ENCODE data around the gene PALLD.
"Not testable (repeated sequence)": the region's sequence is repeated elsewhere in the genome, so short reads cannot be mapped to it uniquely, and the experiment has no call there.

PALLD gene

GRCh38 chr4:168696280-168696679 lies 199.4 kb downstream of the PALLD start:
- Histone ChIP-seq H3K4me3 (ENCODE audit: low read length) (no peak overlapping the region), H3K4me1 (ENCODE audit: insufficient read depth, low read length) (no peaks in the 10 kb centered on the region), H3K36me3 (ENCODE audit: insufficient read depth, low read length) (peaks cover 8% of the 10 kb centered on the region; the same call in 1 of the 2 replicates), H3K9me3 (ENCODE audit: insufficient read depth, low read depth, low read length) (no peaks in the 10 kb centered on the region), H3K27me3 (ENCODE audit: insufficient read depth, low read length) (no peaks in the 10 kb centered on the region), H3K27ac (ENCODE audit: low read depth, low read length) (no peak overlapping the region), H3K9ac (ENCODE audit: low read depth, low read length) (no peak overlapping the region)
- WGBS = 100% methylated on average over 1 of the region's 1 CpG

GRCh38 chr4:168696826-168697225 lies 200.0 kb downstream of the PALLD start:
- Histone ChIP-seq H3K36me3 (ENCODE audit: insufficient read depth, low read length) (peaks cover 7% of the 10 kb centered on the region; the same call in 1 of the 2 replicates), H3K27me3 (ENCODE audit: insufficient read depth, low read length) (no peaks in the 10 kb centered on the region), H3K9me3 (ENCODE audit: insufficient read depth, low read depth, low read length) (no peaks in the 10 kb centered on the region), H3K9ac (ENCODE audit: low read depth, low read length) (no peak overlapping the region), H3K27ac (ENCODE audit: low read depth, low read length) (no peak overlapping the region), H3K4me1 (ENCODE audit: insufficient read depth, low read length) (no peaks in the 10 kb centered on the region), H3K4me3 (ENCODE audit: low read length) (no peak overlapping the region)
- WGBS = 86% methylated on average over 1 of the region's 4 CpGs

DNA sequence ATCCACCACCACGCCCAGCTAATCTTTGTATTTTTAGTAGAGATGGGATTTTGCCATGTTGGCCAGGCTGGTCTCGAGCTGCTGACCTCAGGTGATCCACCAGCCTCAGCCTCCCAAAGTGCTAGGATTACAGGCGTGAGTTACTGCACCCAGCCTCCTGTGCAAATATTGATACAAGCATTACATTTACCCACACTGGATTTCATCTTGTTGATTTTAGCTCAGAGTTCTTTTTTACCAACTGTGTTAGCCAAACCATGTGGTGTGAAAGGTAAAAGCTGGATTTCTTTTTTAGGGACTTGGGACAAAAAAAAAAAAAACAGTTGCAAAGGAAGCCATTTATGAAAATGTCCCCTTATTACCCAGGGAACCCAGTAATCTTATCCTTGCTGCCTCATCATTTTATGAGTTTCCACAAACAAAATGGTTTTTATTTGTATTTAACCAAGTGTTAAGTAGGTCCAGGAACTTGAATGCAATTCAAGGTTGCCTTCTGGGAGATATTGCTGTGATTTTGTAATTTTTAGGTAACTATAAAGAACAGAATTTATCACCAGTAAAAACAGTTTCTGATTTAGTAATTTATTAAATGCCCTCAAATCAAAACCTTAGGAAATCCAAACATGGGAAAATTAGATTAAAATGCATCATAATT lies 202.5 kb downstream of the PALLD start:
- H3K4me3 ChIP-seq (ENCODE audit: low read length) = no peak overlapping the region
- H3K27ac ChIP-seq (ENCODE audit: low read depth, low read length) = no peak overlapping the region
- peaks cover 2% of the 10 kb centered on the region; the same call in 1 of the 2 replicates for H3K36me3 ChIP-seq (ENCODE audit: insufficient read depth, low read length)
- 92% methylated on average over 3 of the region's 3 CpGs for WGBS
- H3K9me3 ChIP-seq (ENCODE audit: insufficient read depth, low read depth, low read length) = no peaks in the 10 kb centered on the region
- no peak overlapping the region for H3K9ac ChIP-seq (ENCODE audit: low read depth, low read length)
- no peaks in the 10 kb centered on the region for H3K4me1 ChIP-seq (ENCODE audit: insufficient read depth, low read length)
- no peaks in the 10 kb centered on the region for H3K27me3 ChIP-seq (ENCODE audit: insufficient read depth, low read length)

- Histone ChIP-seq H3K4me1 (ENCODE audit: insufficient read depth, low read length) (no peaks in the 10 kb centered on the region), H3K27me3 (ENCODE audit: insufficient read depth, low read length) (no peaks in the 10 kb centered on the region), H3K36me3 (ENCODE audit: insufficient read depth, low read length) (peaks cover 2% of the 10 kb centered on the region; the same call in 1 of the 2 replicates), H3K4me3 (ENCODE audit: low read length) (no peak overlapping the region), H3K9me3 (ENCODE audit: insufficient read depth, low read depth, low read length) (no peaks in the 10 kb centered on the region), H3K27ac (ENCODE audit: low read depth, low read length) (no peak overlapping the region), H3K9ac (ENCODE audit: low read depth, low read length) (no peak overlapping the region)
- WGBS = 91% methylated on average over 3 of the region's 3 CpGs
Observed at GRCh38 chr4:168701061-168701460, 204.2 kb downstream of the PALLD start.

GRCh38 chr4:168702581-168703087 lies 205.8 kb downstream of the PALLD start:
- H3K36me3 ChIP-seq (ENCODE audit: insufficient read depth, low read length); H3K9me3 ChIP-seq (ENCODE audit: insufficient read depth, low read depth, low read length); H3K27me3 ChIP-seq (ENCODE audit: insufficient read depth, low read length); H3K27ac ChIP-seq (ENCODE audit: low read depth, low read length); H3K4me1 ChIP-seq (ENCODE audit: insufficient read depth, low read length); H3K9ac ChIP-seq (ENCODE audit: low read depth, low read length); H3K4me3 ChIP-seq (ENCODE audit: low read length): not testable (repeated sequence)
- 93% methylated on average over 2 of the region's 4 CpGs for WGBS

DNA sequence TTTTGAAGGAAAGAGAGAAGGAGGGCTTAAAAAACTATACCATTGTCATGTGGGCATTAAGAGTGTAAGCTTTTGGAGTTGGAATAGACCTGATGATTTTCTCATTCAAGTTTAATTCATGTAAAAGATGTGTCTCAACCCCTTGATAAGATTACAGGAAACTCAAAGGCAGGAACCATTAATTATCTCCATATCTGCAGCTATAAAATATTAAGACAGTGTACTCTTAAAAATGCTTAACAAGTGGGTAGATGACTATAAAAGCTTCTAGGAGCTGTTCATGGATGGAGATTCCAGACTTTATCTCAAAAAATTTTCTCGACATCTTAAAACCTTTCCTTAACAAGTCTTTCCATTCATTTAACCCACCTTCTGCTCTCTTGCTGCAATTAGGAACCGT lies 208.3 kb downstream of the PALLD start:
- Histone ChIP-seq H3K9me3 (ENCODE audit: insufficient read depth, low read depth, low read length) (no peaks in the 10 kb centered on the region), H3K9ac (ENCODE audit: low read depth, low read length) (no peak overlapping the region), H3K36me3 (ENCODE audit: insufficient read depth, low read length) (peaks cover 2% of the 10 kb centered on the region; the same call in 1 of the 2 replicates), H3K27ac (ENCODE audit: low read depth, low read length) (no peak overlapping the region), H3K4me1 (ENCODE audit: insufficient read depth, low read length) (no peaks in the 10 kb centered on the region), H3K27me3 (ENCODE audit: insufficient read depth, low read length) (no peaks in the 10 kb centered on the region), H3K4me3 (ENCODE audit: low read length) (no peak overlapping the region)
- WGBS = 93% methylated on average over 2 of the region's 2 CpGs

DNA sequence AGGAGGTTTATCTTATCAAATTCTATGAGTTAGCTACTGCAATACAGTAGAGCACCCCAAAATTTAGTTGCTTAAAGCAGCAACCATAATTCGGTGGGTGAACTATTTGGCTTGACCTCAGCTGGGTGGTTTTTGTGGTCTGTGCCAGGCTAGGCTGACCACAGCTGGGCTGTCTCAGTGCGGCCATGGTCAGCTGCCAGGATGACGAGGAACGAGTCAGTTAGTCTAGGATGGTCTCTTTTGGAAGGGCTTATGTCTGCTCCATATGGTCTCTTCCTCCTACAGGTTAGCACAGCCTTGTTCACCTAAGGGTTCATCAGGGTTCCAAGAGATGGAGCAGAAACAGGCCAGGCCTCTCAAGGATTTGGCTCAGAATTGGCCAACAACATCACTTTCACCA lies 210.4 kb downstream of the PALLD start:
- no peaks in the 10 kb centered on the region for H3K9me3 ChIP-seq (ENCODE audit: insufficient read depth, low read depth, low read length)
- WGBS = 91% methylated on average over 4 of the region's 4 CpGs
- no peak overlapping the region for H3K9ac ChIP-seq (ENCODE audit: low read depth, low read length)
- H3K27ac ChIP-seq (ENCODE audit: low read depth, low read length) = no peak overlapping the region
- H3K36me3 ChIP-seq (ENCODE audit: insufficient read depth, low read length) = peaks cover 8% of the 10 kb centered on the region; the same call in 1 of the 2 replicates
- no peak overlapping the region for H3K4me3 ChIP-seq (ENCODE audit: low read length)
- no peaks in the 10 kb centered on the region for H3K4me1 ChIP-seq (ENCODE audit: insufficient read depth, low read length)
- no peaks in the 10 kb centered on the region for H3K27me3 ChIP-seq (ENCODE audit: insufficient read depth, low read length)

DNA sequence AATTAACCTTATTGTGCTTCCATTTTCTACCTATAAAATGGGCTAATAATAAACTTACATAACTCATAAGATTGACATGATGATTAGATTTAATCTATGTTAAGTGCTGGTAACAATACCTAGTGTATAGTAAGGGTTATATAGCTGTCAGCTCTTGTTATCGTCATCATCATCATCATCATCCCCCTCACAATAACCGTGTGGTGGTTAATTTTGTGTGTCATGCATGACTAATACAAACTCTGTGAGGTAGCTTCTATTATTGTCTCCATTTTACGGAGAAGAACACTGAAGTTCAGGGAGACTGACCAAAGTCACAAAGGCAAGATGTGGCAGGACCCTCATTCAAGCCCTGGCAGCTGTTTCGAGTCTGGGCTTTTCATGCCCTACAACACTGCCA lies 211.3 kb downstream of the PALLD start:
- Histone ChIP-seq H3K27me3 (ENCODE audit: insufficient read depth, low read length) (no peaks in the 10 kb centered on the region), H3K9me3 (ENCODE audit: insufficient read depth, low read depth, low read length) (no peaks in the 10 kb centered on the region), H3K4me3 (ENCODE audit: low read length) (no peak overlapping the region), H3K27ac (ENCODE audit: low read depth, low read length) (no peak overlapping the region), H3K4me1 (ENCODE audit: insufficient read depth, low read length) (no peaks in the 10 kb centered on the region), H3K9ac (ENCODE audit: low read depth, low read length) (no peak overlapping the region), H3K36me3 (ENCODE audit: insufficient read depth, low read length) (peaks cover 8% of the 10 kb centered on the region; the same call in 1 of the 2 replicates)
- WGBS = 82% methylated on average over 3 of the region's 4 CpGs

- H3K27me3 ChIP-seq (ENCODE audit: insufficient read depth, low read length) = no peaks in the 10 kb centered on the region; the same call in 1 of the 2 replicates
- 38% methylated on average over 3 of the region's 3 CpGs for WGBS
- no peak overlapping the region for H3K4me3 ChIP-seq (ENCODE audit: low read length)
- H3K9ac ChIP-seq (ENCODE audit: low read depth, low read length) = no peak overlapping the region
- H3K36me3 ChIP-seq (ENCODE audit: insufficient read depth, low read length) = peaks cover 8% of the 10 kb centered on the region; the same call in 1 of the 2 replicates
- H3K27ac ChIP-seq (ENCODE audit: low read depth, low read length) = no peak overlapping the region
- peaks cover 3% of the 10 kb centered on the region; the same call in 1 of the 2 replicates for H3K4me1 ChIP-seq (ENCODE audit: insufficient read depth, low read length)
- no peaks in the 10 kb centered on the region for H3K9me3 ChIP-seq (ENCODE audit: insufficient read depth, low read depth, low read length)
Observed at GRCh38 chr4:168710353-168710946, 213.6 kb downstream of the PALLD start.

GRCh38 chr4:168711197-168712140 lies 214.6 kb downstream of the PALLD start:
- no peak overlapping the region for H3K27ac ChIP-seq (ENCODE audit: low read depth, low read length)
- H3K4me3 ChIP-seq (ENCODE audit: low read length) = no peak overlapping the region
- H3K4me1 ChIP-seq (ENCODE audit: insufficient read depth, low read length) = peaks cover 11% of the 10 kb centered on the region
- WGBS = 89% methylated on average over 11 of the region's 11 CpGs
- H3K27me3 ChIP-seq (ENCODE audit: insufficient read depth, low read length) = no peaks in the 10 kb centered on the region; the same call in 1 of the 2 replicates
- H3K9ac ChIP-seq (ENCODE audit: low read depth, low read length) = no peak overlapping the region
- no peaks in the 10 kb centered on the region for H3K9me3 ChIP-seq (ENCODE audit: insufficient read depth, low read depth, low read length)
- H3K36me3 ChIP-seq (ENCODE audit: insufficient read depth, low read length) = peaks cover 8% of the 10 kb centered on the region; the same call in 1 of the 2 replicates
